A549 (cell line): ENCODE data around the gene FADS3. TPM values are rescaled to one million over a fixed set of nuclear protein-coding genes. Genes with fewer than 3 reads are reported as not detected.

ENCODE experiments used
- ATAC-seq, 2 experiments: fragments of 200-7000 bp in 1 of 2; fragments of >200 bp in 1 of 2; cut with Nextera tagmentation in 1 of 2; cut with Tn5 transposase in 1 of 2; 3 replicates each; pipeline versions ENCODE4 v1.8.0 to v1.9.1; 2018 to 2020; ENCODE audit warnings: mild to moderate bottlenecking in 1 of 2, moderate library complexity in 1 of 2
- CTCF ChIA-PET: fragments of 300-600 bp; sonication (Branson Sonifier 250); formaldehyde crosslinking; extraction: SDS; loops from one replicate; lab custom pipeline; 2021; ENCODE audit warnings: antibody characterized with exemption, inconsistent platforms; lab: Yijun Ruan, JAX
- POLR2A ChIA-PET: fragments of 350-600 bp; formaldehyde crosslinking; extraction: SDS; loops from one replicate; lab custom pipeline; 2021; ENCODE audit warnings: antibody characterized with exemption, inconsistent platforms; lab: Yijun Ruan, JAX
- DNase-seq, 2 experiments: peaks; one replicate each; pipeline versions ENCODE4 v3.0.0 to v3.0.0-alpha.2; 2011 to 2016; ENCODE audit warnings: low read depth in 1 of 2, low spot score in 1 of 2
- FAIRE-seq: peaks from 2 replicates; lab custom pipeline; 2011; peaks lifted over from hg19 to GRCh38; lab: Jason Lieb, UNC
- H3K27ac ChIP-seq, 2 experiments: fragments of >200 bp; sonication (Bioruptor Twin); formaldehyde crosslinking; 3 replicates each; pipeline ENCODE4 v1.5.1; 2016 to 2017
- H3K4me1 ChIP-seq: fragments of >200 bp; sonication (Bioruptor Twin); formaldehyde crosslinking; 3 replicates; pipeline ENCODE4 v1.6.1; 2016
- H3K4me2 ChIP-seq: fragments of >200 bp; sonication (Bioruptor Twin); formaldehyde crosslinking; 3 replicates; pipeline ENCODE4 v1.6.1; 2016
- H3K4me3 ChIP-seq: fragments of >200 bp; sonication (Bioruptor Twin); formaldehyde crosslinking; 3 replicates; pipeline ENCODE4 v1.5.1; 2016
- H3K9me3 ChIP-seq: fragments of >200 bp; sonication (Bioruptor Twin); formaldehyde crosslinking; 3 replicates; pipeline ENCODE4 v1.6.1; 2016
- BCL3 ChIP-seq: fragments of >200 bp; sonication (Bioruptor Twin); formaldehyde crosslinking; IDR thresholded peaks from 3 replicates; pipeline ENCODE4 v1.6.1; 2016
- BHLHE40 ChIP-seq: IDR thresholded peaks from 2 replicates; pipeline ENCODE4 v1.6.1; 2012; ENCODE audit warnings: low read depth, low read length, inconsistent platforms
- CBX2 ChIP-seq: fragments of 200-600 bp; sonication (generic); IDR thresholded peaks from 2 replicates; pipeline ENCODE4 v1.6.1; 2016; ENCODE audit warnings: low read depth, mild to moderate bottlenecking, borderline replicate concordance
- CHD2 ChIP-seq: fragments of 150-350 bp; IDR thresholded peaks from 2 replicates; pipeline ENCODE4 v1.6.1; 2014; ENCODE audit warnings: low read length; ENCODE audit not compliant: partially characterized antibody
- CHD4 ChIP-seq: fragments of 200-600 bp; sonication (generic); IDR thresholded peaks from 2 replicates; pipeline ENCODE4 v1.6.1; 2016; ENCODE audit warnings: antibody characterized with exemption, mild to moderate bottlenecking, borderline replicate concordance
- E2F6 ChIP-seq: IDR thresholded peaks from 2 replicates; pipeline ENCODE4 v1.6.1; 2012; ENCODE audit warnings: low read depth, borderline replicate concordance
- EHF ChIP-seq: fragments of 250-450 bp; sonication (Bioruptor Pico); IDR thresholded peaks from 2 replicates; pipeline ENCODE4 v1.5.0; 2020; ENCODE audit warnings: mild to moderate bottlenecking
- EP300 ChIP-seq, 2 experiments: fragments of >200 bp; sonication (Bioruptor Twin); formaldehyde crosslinking; IDR thresholded peaks; 2 replicates in 1 of 2; 3 replicates in 1 of 2; pipeline ENCODE4 v1.6.1; 2016 to 2017
- ESRRA ChIP-seq: fragments of 150-350 bp; IDR thresholded peaks from 2 replicates; pipeline ENCODE4 v1.6.1; 2014; ENCODE audit warnings: mild to moderate bottlenecking, low read length, borderline replicate concordance
- FOSL2 ChIP-seq, 2 experiments: fragments of 450-650 bp in 1 of 2; fragments of >200 bp in 1 of 2; sonication (Bioruptor Twin) in 1 of 2; formaldehyde crosslinking; IDR thresholded peaks; 2 replicates each; pipeline versions ENCODE4 v1.5.0 to v1.6.1; 2016 to 2020; ENCODE audit warnings: mild to moderate bottlenecking in 1 of 2, moderate library complexity in 1 of 2
- FOXS1 ChIP-seq: fragments of 250-450 bp; sonication (Bioruptor Pico); IDR thresholded peaks from 2 replicates; pipeline ENCODE4 v1.5.0; 2020; ENCODE audit warnings: mild to moderate bottlenecking, moderate library complexity
- GATA3 ChIP-seq: IDR thresholded peaks from 2 replicates; pipeline ENCODE4 v1.6.1; 2012; ENCODE audit warnings: borderline replicate concordance
- HDAC2 ChIP-seq: fragments of 200-600 bp; sonication (generic); IDR thresholded peaks from 2 replicates; pipeline ENCODE4 v1.6.1; 2016
- HOXB5 ChIP-seq: fragments of 250-450 bp; sonication (Bioruptor Pico); IDR thresholded peaks from 2 replicates; pipeline ENCODE4 v1.5.0; 2020; ENCODE audit warnings: mild to moderate bottlenecking, moderate library complexity
- JUN ChIP-seq, 2 experiments: fragments of >200 bp; sonication (Bioruptor Twin); formaldehyde crosslinking; IDR thresholded peaks; 2 replicates in 1 of 2; 3 replicates in 1 of 2; pipeline ENCODE4 v1.6.1; 2016 to 2017
- JUNB ChIP-seq: fragments of >200 bp; sonication (Bioruptor Twin); formaldehyde crosslinking; IDR thresholded peaks from 2 replicates; pipeline ENCODE4 v1.6.1; 2016
- KDM1A ChIP-seq: fragments of 200-600 bp; sonication (generic); IDR thresholded peaks from 2 replicates; pipeline ENCODE4 v1.6.1; 2016; ENCODE audit warnings: low read depth, mild to moderate bottlenecking
- MAZ ChIP-seq: fragments of 150-350 bp; IDR thresholded peaks from 2 replicates; pipeline ENCODE4 v1.6.1; 2014; ENCODE audit warnings: antibody characterized with exemption, low read depth, low read length, borderline replicate concordance
- MYC ChIP-seq: IDR thresholded peaks from 2 replicates; pipeline ENCODE4 v1.6.1; 2012; ENCODE audit warnings: mild to moderate bottlenecking, inconsistent platforms, low read length, improper control_type of control experiment, borderline replicate concordance
- NFE2L2 ChIP-seq: fragments of 150-350 bp; conservative IDR thresholded peaks from 2 replicates; pipeline ENCODE4 v1.6.1; 2014; ENCODE audit warnings: low read length
- NPAS2 ChIP-seq: fragments of 250-450 bp; sonication (Bioruptor Pico); IDR thresholded peaks from 2 replicates; pipeline ENCODE4 v1.8.0; 2022; ENCODE audit warnings: mild to moderate bottlenecking, moderate library complexity, borderline replicate concordance
- PBX3 ChIP-seq: IDR thresholded peaks from 2 replicates; pipeline ENCODE4 v1.6.1; 2012
- POLR2AphosphoS2 ChIP-seq: conservative IDR thresholded peaks from 2 replicates; pipeline ENCODE4 v1.6.1; 2012; ENCODE audit warnings: low read length, improper control_type of control experiment, inconsistent platforms
- RARB ChIP-seq: fragments of 250-450 bp; sonication (Bioruptor Pico); IDR thresholded peaks from 2 replicates; pipeline ENCODE4 v1.8.0; 2021; ENCODE audit warnings: mild to moderate bottlenecking, moderate library complexity
- REST ChIP-seq: fragments of 200-600 bp; sonication (generic); IDR thresholded peaks from 2 replicates; pipeline ENCODE4 v1.6.1; 2016; ENCODE audit warnings: antibody characterized with exemption, mild to moderate bottlenecking, moderate library complexity
- SREBF2 ChIP-seq: fragments of 450-650 bp; IDR thresholded peaks from 2 replicates; pipeline ENCODE4 v1.6.1; 2014; ENCODE audit warnings: mild to moderate bottlenecking, moderate library complexity
- TFCP2L1 ChIP-seq: fragments of 250-450 bp; sonication (Bioruptor Pico); IDR thresholded peaks from 2 replicates; pipeline ENCODE4 v1.5.0; 2021; ENCODE audit warnings: mild to moderate bottlenecking
- ZNF302 ChIP-seq: fragments of 250-450 bp; sonication (Bioruptor Pico); IDR thresholded peaks from 2 replicates; pipeline ENCODE4 v1.9.0; 2021; ENCODE audit warnings: inconsistent platforms, mild to moderate bottlenecking, moderate library complexity
- WGBS: methylation state at CpG from one replicate; pipeline ENCODE4 v1.1.6; 2017; ENCODE audit errors: missing lambda C conversion rate; 5-methylcytosine and 5-hydroxymethylcytosine counted together
- polyA plus RNA-seq, 4 experiments: library from polyadenylated mRNA; depleted of rRNA in 3 of 4; stranded (reverse); fragments of >200 nt; fragmentation: RNase III in 1 of 4; extraction: RNeasy Plus Mini Kit Qiagen cat#74134 plus additional on column Dnase treatment in 1 of 4; gene quantifications; 2 replicates in 3 of 4; 3 replicates in 1 of 4; pipeline ENCODE4 v1.2.3, GENCODE V29; 2011 to 2017

Gene FADS3
- polyA plus RNA-seq, 2 of the 4 experiments (the other 2 are of a cell fraction), result 17.5 to 36.3 TPM

DNA sequence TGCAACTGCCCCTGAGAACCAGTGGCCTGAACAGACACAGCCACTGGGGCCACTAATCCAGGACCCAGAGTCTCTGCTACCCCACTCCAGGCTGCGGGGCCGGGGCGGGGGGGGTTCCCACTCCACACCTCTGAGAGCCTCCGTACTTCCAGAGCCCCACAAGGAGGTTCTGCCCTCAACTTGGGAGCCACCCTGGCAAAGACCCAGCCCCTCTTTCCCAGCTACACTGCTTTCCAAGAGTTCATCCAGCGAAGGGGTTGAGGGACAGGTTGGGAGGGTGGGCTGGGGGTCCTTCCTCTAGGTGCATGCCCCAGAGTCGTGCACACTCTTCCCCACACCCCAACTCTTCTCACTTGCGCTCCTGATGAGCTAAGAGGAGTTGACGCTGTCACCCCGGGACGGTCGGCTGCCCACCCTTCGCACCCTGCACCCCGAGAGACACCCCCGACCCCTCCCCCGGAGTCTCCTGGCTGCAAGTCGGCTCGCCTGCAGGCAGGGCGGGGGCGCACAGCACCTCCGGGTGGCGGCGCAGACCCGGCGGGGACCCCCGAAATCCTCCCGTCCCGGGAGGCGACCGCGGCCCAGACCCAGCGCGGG, 25.5 kb upstream of the FADS3 start:
- ChIA-PET CTCF (interaction anchor here (4.0 to 11.5 kb wide), 2 partner anchors 17 to 31 kb away, joined by 21 to 198 read pairs; no protein-coding TSS in a partner anchor), POLR2A (no interaction called here)
- no peak for FAIRE-seq
- peak overlapping the region; percentile 79 to 94 for H3K27ac ChIP-seq
- peak; percentile 1 to 3; a peak in 2 of 6 replicates for ATAC-seq
- H3K4me1 ChIP-seq, result peaks cover 23% of the 10 kb centered on the region
- H3K9me3 ChIP-seq, result no peaks in the 10 kb centered on the region
- H3K4me2 ChIP-seq, result peak overlapping the region; percentile 93
- 35% methylated on average over 4 of the region's 32 CpGs for WGBS
- peak overlapping the region; percentile 63 for H3K4me3 ChIP-seq
- no peak for DNase-seq
- TF ChIP-seq HDAC2 (no peak), E2F6 (no peak), MYC (no peak), PBX3 (no peak), HOXB5 (CRISPR knock-in tag) (no peak), CHD4 (no peak), BCL3 (no peak), ESRRA (no peak), KDM1A (no peak), POLR2AphosphoS2 (no peak), ZNF302 (CRISPR knock-in tag) (no peak), FOSL2 (IDR thresholded peaks at IDR 0.05) (no peak), FOSL2 (CRISPR knock-in tag; IDR thresholded peaks at IDR 0.05) (no peak), BHLHE40 (no peak), EHF (CRISPR knock-in tag) (no peak), EP300 (IDR thresholded peaks at IDR 0.05) (no peak), JUNB (no peak), JUN (IDR thresholded peaks at IDR 0.05) (no peak), CHD2 (no peak), NPAS2 (CRISPR knock-in tag) (no peak)

GRCh38 chr11:61914471-61915171, 23.3 kb upstream of the FADS3 start:
- Histone ChIP-seq H3K4me2 (no peak overlapping the region), H3K4me3 (no peak overlapping the region), H3K27ac (no peak overlapping the region), H3K9me3 (no peaks in the 10 kb centered on the region), H3K4me1 (peaks cover 13% of the 10 kb centered on the region)
- ChIA-PET CTCF (interaction anchor here (0.6 to 11.5 kb wide), 7 partner anchors 10 to 168 kb away, joined by 3 to 198 read pairs (median 4); no protein-coding TSS in a partner anchor), POLR2A (no interaction called here)
- DNase-seq (no peak), ATAC-seq (no peak), FAIRE-seq (no peak)
- WGBS, result 95% methylated on average over 7 of the region's 7 CpGs
- TF ChIP-seq MAZ (no peak), POLR2AphosphoS2 (no peak), RARB (CRISPR knock-in tag) (no peak), FOXS1 (no peak), REST (no peak), PBX3 (no peak), HOXB5 (CRISPR knock-in tag) (no peak), NFE2L2 (no peak), TFCP2L1 (no peak), E2F6 (no peak), SREBF2 (no peak), NPAS2 (CRISPR knock-in tag) (no peak), CBX2 (no peak), GATA3 (no peak), HDAC2 (no peak)
